Measurements from ENCODE around the gene KITLG. TPM values are rescaled to one million over a fixed set of nuclear protein-coding genes. Genes with fewer than 3 reads are reported as not detected.

The KITLG gene
- total RNA-seq, 1 experiment from 2014 or later = 14.9 TPM

- ATAC-seq (no peak), DNase-seq (no peak)
- POLR2A ChIA-PET (ENCODE audit: unreplicated experiment) = no interaction called here
- intact Hi-C loops (cut with micrococcal nuclease) = loop anchor here (10.0 kb wide), 1 partner anchor 264 kb away; no protein-coding TSS in a partner anchor
- H3K9me3 ChIP-seq (ENCODE audit: low read length) = no peaks in the 10 kb centered on the region
- no peaks in the 10 kb centered on the region for H3K27me3 ChIP-seq (ENCODE audit: low read length)
- H4K20me1 ChIP-seq (ENCODE audit: low read length) = no peaks in the 10 kb centered on the region
- no peak overlapping the region for H2AFZ ChIP-seq (ENCODE audit: low read length)
- no TSS peak for BruUV-seq (replicated peaks)
- H3K9ac ChIP-seq (ENCODE audit: low read length) = no peak overlapping the region
- H3K9me2 ChIP-seq (replicated peaks; ENCODE audit: low read length) = no peaks in the 10 kb centered on the region
- CTCF ChIA-PET = no interaction called here
- H3K4me3 ChIP-seq (ENCODE audit: low read length) = no peak overlapping the region
- TF ChIP-seq EZH2 (IDR thresholded peaks at IDR 0.05; ENCODE audit: low read length, unreplicated experiment) (no peak), EZH2phosphoT487 (IDR thresholded peaks at IDR 0.05; ENCODE audit: borderline replicate concordance, low read length) (no peak), CTCF (conservative IDR thresholded peaks at IDR 0.05; ENCODE audit: low read depth, low read length) (no peak)
- no peaks in the 10 kb centered on the region for H3F3A ChIP-seq (ENCODE audit: low read length, unreplicated experiment)
- H3K79me2 ChIP-seq (ENCODE audit: low read length) = peaks cover 11% of the 10 kb centered on the region; the same call in 1 of the 2 replicates
- peaks cover 30% of the 10 kb centered on the region for H3K4me1 ChIP-seq (ENCODE audit: insufficient read depth, low read length)
- H3K36me3 ChIP-seq (ENCODE audit: low read depth, low read length) = no peaks in the 10 kb centered on the region
- no peak overlapping the region for H3K27ac ChIP-seq (ENCODE audit: low read length)
- no peak overlapping the region for H3K4me2 ChIP-seq (ENCODE audit: low read length)
Measured at GRCh38 chr12:88559199-88559598, 21.1 kb downstream of the KITLG start.

GRCh38 chr12:88558340-88558867, 21.9 kb downstream of the KITLG start:
- Histone ChIP-seq H3K36me3 (ENCODE audit: low read depth, low read length) (no peaks in the 10 kb centered on the region), H3K27me3 (ENCODE audit: low read length) (no peaks in the 10 kb centered on the region), H3K27ac (ENCODE audit: low read length) (no peak overlapping the region), H3K4me3 (ENCODE audit: low read length) (no peak overlapping the region), H3K4me2 (ENCODE audit: low read length) (no peak overlapping the region), H3K9me2 (replicated peaks; ENCODE audit: low read length) (no peaks in the 10 kb centered on the region), H3K9me3 (ENCODE audit: low read length) (no peaks in the 10 kb centered on the region), H3K9ac (ENCODE audit: low read length) (no peak overlapping the region), H3K79me2 (ENCODE audit: low read length) (peaks cover 17% of the 10 kb centered on the region; the same call in 1 of the 2 replicates), H2AFZ (ENCODE audit: low read length) (no peak overlapping the region), H4K20me1 (ENCODE audit: low read length) (no peaks in the 10 kb centered on the region), H3K4me1 (ENCODE audit: insufficient read depth, low read length) (peaks cover 33% of the 10 kb centered on the region), H3F3A (ENCODE audit: low read length, unreplicated experiment) (no peaks in the 10 kb centered on the region)
- no peak for DNase-seq
- BruUV-seq (replicated peaks) = no TSS peak
- no peak for ATAC-seq
- ChIA-PET CTCF (no interaction called here), POLR2A (ENCODE audit: unreplicated experiment) (no interaction called here)
- intact Hi-C loops (cut with micrococcal nuclease) = loop anchor here (10.0 kb wide), 1 partner anchor 264 kb away; no protein-coding TSS in a partner anchor
- TF ChIP-seq CTCF (conservative IDR thresholded peaks at IDR 0.05; ENCODE audit: low read depth, low read length) = no peak
- no peak for TF ChIP-seq EZH2phosphoT487 (IDR thresholded peaks at IDR 0.05; ENCODE audit: borderline replicate concordance, low read length)
- no peak for TF ChIP-seq EZH2 (IDR thresholded peaks at IDR 0.05; ENCODE audit: low read length, unreplicated experiment)

GRCh38 chr12:88556213-88556774, 24.0 kb downstream of the KITLG start:
- CTCF ChIA-PET = no interaction called here
- no peak overlapping the region for H3K4me2 ChIP-seq (ENCODE audit: low read length)
- BruUV-seq (replicated peaks) = no TSS peak
- no peaks in the 10 kb centered on the region for H3K9me3 ChIP-seq (ENCODE audit: low read length)
- no peaks in the 10 kb centered on the region for H3K9me2 ChIP-seq (replicated peaks; ENCODE audit: low read length)
- intact Hi-C loops (cut with micrococcal nuclease) = loop anchor here (10.0 kb wide), 1 partner anchor 261 kb away; no protein-coding TSS in a partner anchor
- DNase-seq (no peak), ATAC-seq (no peak)
- peaks cover 38% of the 10 kb centered on the region for H3K4me1 ChIP-seq (ENCODE audit: insufficient read depth, low read length)
- peaks cover 19% of the 10 kb centered on the region; the same call in 1 of the 2 replicates for H3K79me2 ChIP-seq (ENCODE audit: low read length)
- POLR2A ChIA-PET (ENCODE audit: unreplicated experiment) = no interaction called here
- peaks cover 3% of the 10 kb centered on the region for H3F3A ChIP-seq (ENCODE audit: low read length, unreplicated experiment)
- no peak overlapping the region for H3K4me3 ChIP-seq (ENCODE audit: low read length)
- H3K27me3 ChIP-seq (ENCODE audit: low read length) = no peaks in the 10 kb centered on the region
- no peak overlapping the region for H3K27ac ChIP-seq (ENCODE audit: low read length)
- no peak overlapping the region for H2AFZ ChIP-seq (ENCODE audit: low read length)
- no peaks in the 10 kb centered on the region for H3K36me3 ChIP-seq (ENCODE audit: low read depth, low read length)
- TF ChIP-seq EZH2phosphoT487 (IDR thresholded peaks at IDR 0.05; ENCODE audit: borderline replicate concordance, low read length) (no peak), EZH2 (IDR thresholded peaks at IDR 0.05; ENCODE audit: low read length, unreplicated experiment) (no peak), CTCF (conservative IDR thresholded peaks at IDR 0.05; ENCODE audit: low read depth, low read length) (no peak)
- H4K20me1 ChIP-seq (ENCODE audit: low read length) = no peaks in the 10 kb centered on the region
- no peak overlapping the region for H3K9ac ChIP-seq (ENCODE audit: low read length)

All from PC-3 (cell line).